NCI-H774 (cell line): Measurements from ENCODE around the gene CEP192.
"Not testable (repeated sequence)": the region's sequence is repeated elsewhere in the genome, so short reads cannot be mapped to it uniquely, and the experiment has no call there.

ENCODE experiments used
- DNase-seq: peaks from one replicate; lab custom pipeline; 2025; lab: John Stamatoyannopoulos, UW

The CEP192 gene

GRCh38 chr18:13028869-13029268 lies 37.7 kb downstream of the CEP192 start:
- no peak for DNase-seq

- no peak for DNase-seq
Observed at GRCh38 chr18:13032173-13032572, 41.0 kb downstream of the CEP192 start.

- DNase-seq: no peak
Observed at GRCh38 chr18:13035249-13035914, 44.2 kb downstream of the CEP192 start.

GRCh38 chr18:13036622-13037320 lies 45.6 kb downstream of the CEP192 start:
- DNase-seq: no peak

- DNase-seq: no peak
Observed at GRCh38 chr18:13039806-13040205, 48.6 kb downstream of the CEP192 start.

GRCh38 chr18:13043066-13043465 lies 51.9 kb downstream of the CEP192 start:
- no peak for DNase-seq

- DNase-seq: no peak
Observed at GRCh38 chr18:13048061-13048595, 57.0 kb downstream of the CEP192 start.

GRCh38 chr18:13051159-13051558 lies 60.0 kb downstream of the CEP192 start:
- DNase-seq: no peak

GRCh38 chr18:13051950-13052349 lies 60.8 kb downstream of the CEP192 start:
- no peak for DNase-seq

- DNase-seq: no peak
Observed at GRCh38 chr18:13054336-13054735, 63.2 kb downstream of the CEP192 start.

GRCh38 chr18:13061630-13062189 lies 70.5 kb downstream of the CEP192 start:
- DNase-seq: no peak

- DNase-seq: no peak
Observed at GRCh38 chr18:13067124-13067523, 76.0 kb downstream of the CEP192 start.

GRCh38 chr18:13067966-13068365 lies 76.8 kb downstream of the CEP192 start:
- DNase-seq: no peak

- DNase-seq: no peak
Observed at GRCh38 chr18:13070460-13070859, 79.3 kb downstream of the CEP192 start.

GRCh38 chr18:13076886-13077285 lies 85.7 kb downstream of the CEP192 start:
- DNase-seq: no peak

GRCh38 chr18:13077473-13077872 lies 86.3 kb downstream of the CEP192 start:
- no peak for DNase-seq

- DNase-seq: not testable (repeated sequence)
Observed at GRCh38 chr18:13078065-13078464, 86.9 kb downstream of the CEP192 start.

GRCh38 chr18:13086906-13087305 lies 95.7 kb downstream of the CEP192 start:
- no peak for DNase-seq

GRCh38 chr18:13095466-13095865 lies 104.3 kb downstream of the CEP192 start:
- no peak for DNase-seq

- DNase-seq: no peak
Observed at GRCh38 chr18:13096232-13096631, 105.1 kb downstream of the CEP192 start.

- DNase-seq: no peak
Observed at GRCh38 chr18:13096719-13097118, 105.6 kb downstream of the CEP192 start.

GRCh38 chr18:13098104-13098503 lies 106.9 kb downstream of the CEP192 start:
- DNase-seq: not testable (repeated sequence)

GRCh38 chr18:13099113-13099512 lies 108.0 kb downstream of the CEP192 start:
- no peak for DNase-seq
